IPS-11a (cell line): ENCODE results near the gene MTNR1B.

ENCODE experiments used
- H3K4me3 ChIP-seq: one replicate; pipeline ENCODE4 v1.5.1; 2013; ENCODE audit warnings: low read depth, low read length, control low read depth

Gene MTNR1B

DNA sequence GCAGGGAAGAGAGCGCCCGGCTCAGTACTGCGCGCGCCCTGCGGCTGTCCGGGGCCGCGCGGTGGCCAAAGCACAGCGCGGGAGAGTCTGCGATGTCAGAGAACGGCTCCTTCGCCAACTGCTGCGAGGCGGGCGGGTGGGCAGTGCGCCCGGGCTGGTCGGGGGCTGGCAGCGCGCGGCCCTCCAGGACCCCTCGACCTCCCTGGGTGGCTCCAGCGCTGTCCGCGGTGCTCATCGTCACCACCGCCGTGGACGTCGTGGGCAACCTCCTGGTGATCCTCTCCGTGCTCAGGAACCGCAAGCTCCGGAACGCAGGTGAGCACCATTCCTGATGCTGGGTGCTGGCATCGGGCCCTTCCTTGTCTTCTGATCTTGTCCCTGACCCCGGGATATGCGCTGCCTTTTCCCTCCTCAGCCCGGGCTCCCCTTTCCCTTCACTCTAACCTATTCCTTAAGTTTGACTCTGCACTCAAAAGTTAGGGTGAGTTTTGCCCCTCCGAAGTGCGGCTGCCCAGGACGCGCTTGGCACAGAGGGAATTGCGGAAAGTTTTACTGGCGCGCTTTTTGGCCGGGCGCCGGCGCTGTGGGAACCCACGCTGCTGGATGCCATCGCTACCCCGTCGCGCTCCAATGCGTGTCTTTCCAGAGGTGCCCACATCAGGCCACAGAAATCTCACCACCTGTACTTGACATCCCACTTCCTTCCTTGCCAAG, at the start of gene MTNR1B:
Gene MTNR1B (plus strand): TSS at position 18 of the 714 bp plus-strand sequence. CDS start 75 bp downstream, at position 93.
- H3K4me3 ChIP-seq: peak within 1 kb of the TSS; percentile 34

GRCh38 chr11:92920331-92920730, 49.1 kb upstream of the MTNR1B start:
- no peak overlapping the region for H3K4me3 ChIP-seq

- no peak overlapping the region for H3K4me3 ChIP-seq
Observed at GRCh38 chr11:92922731-92923130, 46.7 kb upstream of the MTNR1B start.

GRCh38 chr11:92929246-92929645, 40.2 kb upstream of the MTNR1B start:
- H3K4me3 ChIP-seq: no peak overlapping the region

DNA sequence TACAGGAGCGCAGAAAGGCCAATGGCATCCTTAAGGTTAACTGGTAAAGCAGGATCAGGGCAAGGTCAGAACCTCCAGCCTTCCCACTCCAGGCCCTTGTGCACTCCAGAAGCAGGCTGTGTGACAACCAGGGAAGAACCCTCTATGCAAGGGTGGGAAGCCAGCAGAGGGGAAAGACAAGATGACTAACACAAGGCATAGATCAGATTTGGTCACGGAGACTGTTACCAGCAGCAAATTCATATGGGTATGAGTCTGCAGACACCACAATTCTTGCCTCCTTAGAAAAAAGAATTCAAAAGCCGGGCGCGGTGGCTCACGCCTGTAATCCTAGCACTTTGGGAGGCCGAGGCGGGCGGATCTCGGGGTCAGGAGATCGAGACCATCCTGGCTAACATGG, 39.8 kb upstream of the MTNR1B start:
- no peak overlapping the region for H3K4me3 ChIP-seq

DNA sequence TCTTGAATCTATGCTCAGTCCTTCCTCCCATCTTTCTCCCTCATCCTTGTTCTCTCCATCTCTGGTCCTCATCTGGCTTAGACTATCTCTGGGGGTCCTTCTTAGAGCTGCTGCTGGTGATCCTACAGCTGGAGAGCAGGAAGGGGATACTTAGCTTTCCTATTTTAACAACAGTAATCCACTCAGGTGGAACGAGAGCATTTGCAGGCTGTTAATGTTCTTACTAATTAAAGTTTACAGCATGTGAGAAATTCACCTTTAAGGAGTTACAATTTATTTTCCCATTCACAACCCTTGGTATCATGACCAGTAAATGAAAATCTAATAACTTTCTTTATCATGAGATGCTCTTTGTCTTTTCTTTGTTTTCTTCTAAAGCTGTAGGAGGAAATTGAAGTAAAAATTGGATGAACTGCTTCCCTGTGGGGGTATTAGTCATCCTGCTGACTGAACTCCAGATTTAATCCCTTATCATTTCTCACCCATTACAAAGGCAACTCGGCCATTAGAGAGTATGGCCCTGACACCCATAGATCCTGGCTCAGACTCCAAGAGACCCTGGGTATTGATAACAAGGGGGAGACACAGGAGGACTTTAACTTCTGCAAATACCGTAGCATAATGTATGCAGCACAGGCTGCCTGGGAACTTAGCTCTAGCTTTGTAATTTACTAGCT, 37.6 kb upstream of the MTNR1B start:
- no peak overlapping the region for H3K4me3 ChIP-seq

DNA sequence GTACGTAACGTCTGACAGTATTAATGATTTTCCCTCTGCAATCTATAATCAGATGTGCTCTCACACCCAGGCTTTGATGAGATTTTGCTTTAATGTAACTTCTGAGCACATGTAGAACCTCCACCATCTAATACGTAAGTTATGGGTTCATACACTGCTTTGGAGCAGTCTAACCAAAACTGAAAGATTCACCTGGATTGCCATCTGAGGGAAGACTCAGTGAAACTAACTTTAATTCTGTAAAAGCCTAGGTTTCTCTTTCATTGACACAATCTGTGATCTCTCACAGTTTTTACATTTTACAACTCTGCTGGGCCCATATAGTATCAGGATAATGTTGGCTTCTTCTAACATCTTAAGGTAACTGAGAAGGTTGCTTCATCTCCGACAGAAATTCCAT, 30.1 kb upstream of the MTNR1B start:
- no peak overlapping the region for H3K4me3 ChIP-seq

- H3K4me3 ChIP-seq: no peak overlapping the region
Observed at GRCh38 chr11:92941676-92942571, 27.5 kb upstream of the MTNR1B start.

DNA sequence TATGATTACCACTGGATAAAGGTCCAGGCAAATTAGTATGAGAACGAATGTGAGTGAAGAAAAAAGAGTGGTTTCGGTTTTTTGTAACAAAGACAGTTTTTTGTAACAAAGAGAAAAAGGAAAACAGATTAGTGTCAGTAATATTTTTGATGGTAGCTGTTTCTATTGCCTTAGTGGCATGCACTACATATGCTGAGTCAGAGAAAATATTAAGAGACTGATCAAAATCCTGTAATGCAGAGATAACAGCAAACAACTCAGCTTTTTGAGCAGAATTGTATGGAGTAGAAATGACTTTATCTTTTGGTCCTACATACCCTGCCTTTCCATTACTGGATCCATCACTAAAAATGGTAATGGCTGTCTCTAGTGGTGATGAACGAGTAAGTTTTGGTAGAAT, 22.7 kb upstream of the MTNR1B start:
- H3K4me3 ChIP-seq: no peak overlapping the region

DNA sequence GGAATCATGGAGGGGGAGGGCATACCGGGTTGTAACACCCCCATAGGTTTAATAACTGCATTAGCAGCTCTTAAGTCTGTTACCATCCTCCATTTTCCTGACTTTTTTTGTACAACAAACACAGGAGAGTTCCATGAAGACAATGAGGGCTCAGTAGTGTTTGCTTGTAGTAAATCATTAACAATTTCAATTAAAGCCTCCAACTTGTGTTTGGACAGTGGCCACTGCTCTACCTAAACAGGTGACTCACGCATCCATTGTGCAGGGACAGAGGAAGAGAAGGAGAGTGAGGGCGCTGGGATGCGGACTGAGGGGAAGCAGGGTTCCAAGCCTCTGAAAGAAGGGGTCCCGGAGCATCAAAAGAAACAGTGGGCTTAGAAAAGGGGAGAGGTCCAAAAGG, 21.3 kb upstream of the MTNR1B start:
- H3K4me3 ChIP-seq: no peak overlapping the region

- no peak overlapping the region for H3K4me3 ChIP-seq
Observed at GRCh38 chr11:92954003-92954402, 15.4 kb upstream of the MTNR1B start.

DNA sequence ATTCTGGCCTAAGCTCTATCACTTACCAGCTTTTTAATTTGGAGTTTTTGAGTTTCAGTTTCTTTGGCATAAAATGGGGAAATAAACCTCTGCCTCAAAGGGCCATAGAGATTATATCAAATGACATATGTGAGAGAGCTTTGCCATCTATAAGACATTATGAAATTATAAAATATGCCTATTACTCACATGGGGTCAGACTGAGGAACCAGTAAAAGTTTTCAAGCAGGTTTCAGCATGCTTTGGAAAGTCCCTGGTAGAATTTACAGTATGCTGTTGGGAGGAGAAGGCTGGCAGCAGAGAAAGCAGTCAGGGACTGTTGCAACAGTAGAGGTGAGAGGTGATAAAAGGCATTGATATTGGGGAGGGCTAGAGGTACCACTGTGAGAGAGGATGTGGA, 13.6 kb upstream of the MTNR1B start:
- H3K4me3 ChIP-seq: no peak overlapping the region

- no peak overlapping the region for H3K4me3 ChIP-seq
Observed at GRCh38 chr11:92960886-92961285, 8.6 kb upstream of the MTNR1B start.

GRCh38 chr11:92962446-92962845, 7.0 kb upstream of the MTNR1B start:
- no peak overlapping the region for H3K4me3 ChIP-seq

DNA sequence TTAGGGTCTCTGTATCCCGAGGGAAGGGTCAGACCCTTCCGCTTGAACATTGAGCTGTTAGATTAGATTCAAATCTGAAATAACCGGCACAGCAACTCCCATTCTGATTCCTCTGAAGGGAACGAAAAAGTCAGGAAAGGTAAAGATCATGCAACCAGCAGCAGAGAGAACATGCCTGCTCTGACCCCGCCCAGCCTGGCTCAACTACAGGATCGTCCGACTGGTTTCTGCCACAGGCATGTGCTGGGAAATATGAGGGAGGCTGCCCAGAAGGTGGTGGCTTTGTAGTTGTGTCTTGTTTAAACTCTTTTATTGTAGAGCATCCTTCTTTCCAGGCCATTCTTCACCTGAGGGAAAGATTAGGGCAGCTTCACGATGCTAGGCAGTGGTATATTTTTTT, 5.0 kb upstream of the MTNR1B start:
- H3K4me3 ChIP-seq: no peak overlapping the region

- H3K4me3 ChIP-seq: no peak overlapping the region
Observed at GRCh38 chr11:92965196-92965595, 4.3 kb upstream of the MTNR1B start.

DNA sequence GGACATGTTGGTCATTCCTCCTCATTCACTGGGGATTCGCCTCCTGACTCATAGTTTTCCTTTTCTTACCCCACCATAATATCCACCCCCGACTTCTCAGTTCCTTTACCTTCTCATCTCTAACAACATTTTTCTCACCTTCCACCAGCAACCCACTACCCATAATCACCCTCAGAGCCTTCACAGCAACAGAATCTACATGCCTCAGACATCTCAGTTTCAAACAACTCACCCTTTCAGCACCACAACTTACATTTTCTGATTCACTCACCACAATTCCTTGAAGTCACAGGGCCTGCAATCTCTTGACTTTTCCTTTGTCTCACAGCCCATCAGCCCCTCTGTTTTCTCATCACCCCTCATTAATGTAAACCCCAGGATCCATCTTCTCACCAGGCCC, 2.3 kb upstream of the MTNR1B start:
- no peak overlapping the region for H3K4me3 ChIP-seq

GRCh38 chr11:92967867-92968266, 1.6 kb upstream of the MTNR1B start:
- no peak overlapping the region for H3K4me3 ChIP-seq

DNA sequence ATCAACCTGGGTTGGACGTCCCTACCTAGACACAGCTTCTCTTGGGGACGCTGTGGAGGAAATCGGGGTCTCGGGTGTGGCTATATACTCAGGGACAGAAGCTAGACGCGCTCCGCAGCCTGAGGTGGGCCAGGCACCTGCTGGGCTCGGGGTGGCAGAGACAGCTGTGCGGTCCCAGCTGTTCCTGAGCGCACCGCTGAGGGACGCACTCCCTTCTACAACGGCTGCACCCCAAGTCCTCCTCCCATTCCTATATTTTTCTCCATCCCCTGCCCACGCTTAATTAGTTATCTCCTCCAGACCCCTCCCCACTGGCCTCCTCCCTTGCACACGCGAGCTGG, 188 bp upstream of the MTNR1B start:
- no peak overlapping the region for H3K4me3 ChIP-seq

DNA sequence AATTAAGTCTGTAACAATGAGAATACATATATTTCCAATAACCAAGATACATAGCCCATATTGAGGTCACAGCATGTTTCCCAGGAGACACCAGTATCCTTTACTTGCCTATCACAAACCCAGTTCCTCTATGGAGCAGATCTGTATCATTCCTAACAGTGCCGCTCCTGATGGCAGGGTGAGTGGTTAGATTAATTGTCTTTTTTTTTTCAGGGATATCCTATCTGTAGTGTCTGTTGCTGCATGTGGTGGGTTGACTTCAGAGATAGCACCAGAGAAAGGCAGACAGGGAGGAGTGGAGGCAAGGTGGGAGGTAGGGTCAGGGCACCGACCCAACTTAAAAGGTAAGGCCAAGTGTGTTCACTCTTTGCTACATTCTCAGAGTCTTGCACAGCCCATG, 2.8 kb downstream of the MTNR1B start:
- no peak overlapping the region for H3K4me3 ChIP-seq

- H3K4me3 ChIP-seq: no peak overlapping the region
Observed at GRCh38 chr11:92975285-92975684, 5.8 kb downstream of the MTNR1B start.

- no peak overlapping the region for H3K4me3 ChIP-seq
Observed at GRCh38 chr11:92976681-92977080, 7.2 kb downstream of the MTNR1B start.
